Fibroblast of skin of abdomen (primary cell): ENCODE results near the gene B4GALNT1.
A peak's percentile ranks its signal among the peaks of the same experiment; 100 is the strongest.
"Not testable (repeated sequence)": the region's sequence is repeated elsewhere in the genome, so short reads cannot be mapped to it uniquely, and the experiment has no call there.

Experiments used
- DNase-seq: peaks from one replicate; pipeline ENCODE4 v3.0.0-alpha.2; 2013

B4GALNT1 gene

DNA sequence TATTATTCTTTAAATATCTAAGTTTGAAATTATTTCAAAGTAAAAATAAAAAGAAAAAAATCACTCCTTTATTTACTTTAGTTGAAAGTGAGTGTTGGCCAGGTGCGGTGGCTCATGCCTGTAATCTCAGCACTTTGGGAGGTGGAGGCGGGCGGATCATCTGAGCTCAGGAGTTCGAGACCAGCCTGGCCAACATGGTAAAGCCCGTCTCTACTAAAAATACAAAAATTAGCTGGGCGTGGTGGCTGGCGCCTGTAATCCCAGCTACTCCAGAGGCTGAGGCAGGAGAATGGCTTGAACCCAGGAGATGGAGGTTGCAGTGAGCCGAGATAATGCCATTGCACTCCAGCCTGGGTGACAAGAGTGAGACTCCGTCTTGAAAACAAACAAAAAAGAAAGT lies 3.7 kb upstream of the B4GALNT1 start:
- DNase-seq: not testable (repeated sequence)

DNA sequence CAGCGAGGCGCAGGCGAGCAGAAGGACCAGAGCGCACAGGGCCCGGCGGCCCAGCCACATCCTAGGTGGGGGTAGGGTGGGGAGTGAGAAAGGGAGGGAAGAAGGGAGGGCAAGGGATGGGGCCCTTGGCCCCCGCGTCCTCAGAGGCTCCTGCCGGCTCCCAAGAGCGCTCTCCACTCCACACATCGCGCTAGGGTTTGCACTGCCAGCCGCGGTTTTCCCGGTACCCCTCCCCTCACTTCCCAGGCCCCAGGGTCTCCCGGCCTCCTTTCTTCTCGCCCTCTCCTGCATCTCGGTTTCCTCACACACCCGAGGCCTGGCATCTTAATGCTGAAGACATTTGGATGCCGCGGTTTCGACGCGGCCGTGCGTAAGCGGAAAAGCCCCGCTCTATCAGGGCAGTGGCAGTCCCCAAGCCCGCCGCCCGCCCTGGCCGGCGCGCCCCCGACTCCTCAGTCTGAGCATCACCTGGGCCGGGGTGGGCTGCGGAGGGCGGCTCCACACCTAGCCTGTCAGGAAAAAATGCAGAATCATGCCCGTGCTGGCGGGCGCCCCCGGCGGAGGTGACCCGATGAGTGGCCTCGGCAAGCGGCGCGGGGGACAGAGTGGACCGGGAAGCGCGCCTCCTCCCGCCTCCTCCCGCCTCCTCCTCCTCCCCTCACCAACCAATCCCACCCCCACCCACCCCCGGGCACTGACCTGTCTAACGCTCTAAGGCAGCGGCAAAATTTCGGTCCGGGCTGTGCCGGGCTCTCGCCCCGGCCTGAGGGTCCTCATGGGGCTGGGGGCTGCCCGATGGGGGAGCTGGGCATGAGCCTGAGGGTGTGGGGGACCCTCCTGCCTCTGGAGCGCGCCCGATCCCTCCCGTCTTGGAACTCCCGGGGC lies 686 bp downstream of the B4GALNT1 start:
- no peak for DNase-seq

DNA sequence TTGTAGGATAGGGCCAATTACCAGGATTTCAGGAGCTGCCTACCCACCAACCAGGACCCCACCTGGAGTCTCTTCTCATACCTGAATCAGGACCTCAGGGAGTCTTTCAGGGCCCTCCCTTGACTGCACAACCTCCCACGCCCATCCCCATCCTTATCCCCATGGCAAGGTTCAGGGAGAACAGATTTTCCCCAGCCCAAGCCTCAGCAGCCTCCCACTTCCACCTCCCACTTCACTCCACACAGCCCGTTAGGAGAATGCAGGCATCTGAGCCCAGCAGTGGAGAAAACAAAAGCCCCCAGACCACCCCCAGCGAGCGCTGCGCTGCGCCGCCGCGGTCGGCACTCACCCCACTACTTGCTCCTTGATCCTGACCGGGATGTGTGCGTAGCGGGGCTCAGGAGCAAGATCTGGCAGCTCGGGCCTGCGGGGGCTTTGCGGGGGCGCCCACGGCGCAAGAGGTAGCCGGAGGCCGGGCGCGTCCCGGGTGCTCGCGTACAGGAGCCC lies 1.4 kb downstream of the B4GALNT1 start:
- DNase-seq: no peak

DNA sequence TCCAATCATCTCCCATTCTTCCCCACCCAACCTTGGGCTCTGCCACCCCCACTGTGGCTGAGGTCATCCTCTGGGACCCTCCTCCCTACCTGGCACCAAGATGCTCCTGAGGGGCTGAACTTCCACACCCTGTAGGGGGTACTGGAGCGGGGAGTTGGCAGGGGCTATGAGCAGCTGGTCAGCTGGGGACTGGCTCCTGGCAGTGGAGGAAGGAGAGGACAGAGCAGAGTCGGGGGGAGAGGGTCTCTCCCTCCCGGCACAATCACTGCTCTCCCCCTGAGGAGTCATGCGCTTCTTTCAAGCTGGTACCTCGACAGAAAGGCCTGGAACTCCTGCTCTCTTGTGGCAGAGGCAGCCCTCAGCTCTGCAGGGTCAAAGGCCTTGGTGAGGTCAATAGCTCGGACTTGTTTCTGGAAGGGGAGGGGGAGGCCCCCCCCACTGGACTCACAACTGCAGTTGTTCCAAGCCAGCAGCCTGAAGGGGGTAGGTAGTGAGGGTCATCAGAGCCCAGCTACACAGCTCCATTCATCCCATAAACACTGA lies 2.0 kb downstream of the B4GALNT1 start:
- DNase-seq: no peak

DNA sequence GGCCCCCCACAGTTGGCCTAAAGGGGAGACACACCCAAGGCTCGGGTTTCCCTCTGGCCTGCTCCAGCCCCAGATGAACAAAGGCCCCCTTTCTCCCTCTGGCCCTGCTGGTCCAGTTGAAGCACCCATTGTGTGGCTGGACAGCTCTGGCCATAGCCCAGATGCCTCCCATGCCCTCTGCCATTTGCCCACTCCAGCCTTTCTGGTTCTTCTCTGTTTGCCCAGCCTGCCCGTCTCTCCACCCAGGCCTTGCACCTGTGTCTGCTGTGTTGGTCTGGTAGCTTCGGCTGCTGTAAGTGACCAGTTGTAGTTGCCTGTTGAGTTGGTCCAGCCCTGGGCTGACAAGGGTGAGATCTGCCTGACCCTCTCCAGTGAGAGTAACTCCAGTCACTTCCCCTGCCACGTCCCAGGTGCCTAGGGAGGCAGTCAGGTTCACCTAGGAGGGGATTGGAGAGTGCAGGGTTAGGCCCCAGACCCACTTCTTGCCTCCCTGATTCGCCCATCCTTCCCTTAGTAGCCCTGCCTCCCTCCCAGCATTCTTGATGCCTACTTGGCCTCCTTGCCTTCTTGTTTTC lies 3.0 kb downstream of the B4GALNT1 start:
- DNase-seq: no peak

DNA sequence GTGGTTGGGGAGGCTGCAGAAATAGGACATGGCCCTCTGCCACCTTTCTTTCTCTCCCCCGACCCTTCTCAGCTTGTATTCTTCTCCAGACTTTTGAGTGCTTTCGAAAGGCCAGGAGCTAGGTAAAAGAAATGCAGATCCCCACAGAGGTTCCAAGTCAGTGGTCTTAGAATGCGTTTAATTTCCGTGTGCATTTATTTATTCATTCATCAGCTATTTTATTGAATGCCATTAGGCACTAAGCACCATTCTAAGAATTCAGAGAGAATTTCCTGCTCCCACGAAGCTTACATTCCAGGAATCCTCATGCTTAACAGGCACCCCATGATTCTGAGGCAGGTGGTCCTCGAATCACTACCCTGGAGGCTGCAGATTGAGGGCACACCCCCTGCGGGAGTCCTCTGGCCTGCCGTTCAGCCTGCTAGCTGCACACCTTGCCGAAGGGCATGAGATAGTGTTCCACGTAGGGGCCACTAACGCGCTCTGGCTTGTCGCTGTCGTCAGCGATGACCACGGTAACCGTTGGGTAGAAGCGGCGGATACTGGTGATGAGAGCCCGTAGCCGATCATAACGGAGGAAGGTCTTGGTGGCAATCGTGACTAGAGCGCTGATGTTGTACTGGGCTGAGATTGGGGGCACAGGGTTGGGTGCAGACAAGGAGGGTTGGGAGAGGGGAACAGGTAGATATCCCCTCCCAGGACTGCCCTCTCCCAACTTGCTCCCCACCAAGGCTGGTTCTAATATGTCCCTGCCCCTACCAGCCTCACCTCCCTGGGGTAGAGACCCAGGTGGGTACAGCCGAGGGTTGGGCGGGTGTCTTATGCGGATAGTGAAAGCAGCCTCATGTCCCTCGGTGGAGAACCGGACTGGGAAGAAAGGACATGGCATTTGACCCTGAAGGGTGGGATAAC lies 4.5 kb downstream of the B4GALNT1 start:
- DNase-seq: no peak

DNA sequence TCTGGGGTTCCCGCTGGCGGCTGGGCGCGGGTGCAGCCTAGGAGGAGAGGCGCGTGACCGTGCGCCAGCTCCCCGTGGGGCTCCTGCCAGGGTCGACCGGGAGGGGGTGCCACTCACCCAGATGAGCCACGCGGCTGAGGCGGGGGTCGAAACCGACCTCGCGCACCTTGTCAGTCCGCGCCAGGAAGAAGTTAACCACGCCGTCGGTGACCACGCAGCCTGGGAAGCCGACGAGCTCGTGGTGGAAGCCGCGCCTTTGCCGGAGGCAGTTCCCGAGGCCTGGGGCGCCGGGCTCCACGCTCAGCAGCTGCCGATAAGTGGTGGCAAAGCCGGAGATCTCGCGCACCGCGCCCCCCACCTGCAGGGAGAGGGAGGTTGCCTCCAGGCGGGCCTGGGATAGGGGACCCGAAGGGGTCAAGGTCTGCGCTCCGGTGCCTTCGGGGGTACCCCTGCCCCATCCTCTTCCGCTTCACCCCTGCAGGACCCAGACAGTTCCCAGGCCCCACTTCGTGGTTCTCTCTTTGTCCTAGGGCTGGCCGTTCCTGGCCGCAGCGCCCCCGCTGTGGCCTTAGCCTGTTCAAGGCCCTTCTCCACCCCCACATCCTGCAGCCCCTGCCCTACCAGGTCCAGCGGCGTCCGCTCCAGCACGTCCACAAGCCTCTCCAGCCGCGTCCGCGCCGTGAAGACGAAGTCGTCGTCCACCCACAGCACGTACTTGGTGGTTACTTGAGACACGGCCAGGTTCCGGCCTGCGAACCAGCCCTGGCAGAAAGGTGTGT lies 5.3 kb downstream of the B4GALNT1 start:
- no peak for DNase-seq

DNA sequence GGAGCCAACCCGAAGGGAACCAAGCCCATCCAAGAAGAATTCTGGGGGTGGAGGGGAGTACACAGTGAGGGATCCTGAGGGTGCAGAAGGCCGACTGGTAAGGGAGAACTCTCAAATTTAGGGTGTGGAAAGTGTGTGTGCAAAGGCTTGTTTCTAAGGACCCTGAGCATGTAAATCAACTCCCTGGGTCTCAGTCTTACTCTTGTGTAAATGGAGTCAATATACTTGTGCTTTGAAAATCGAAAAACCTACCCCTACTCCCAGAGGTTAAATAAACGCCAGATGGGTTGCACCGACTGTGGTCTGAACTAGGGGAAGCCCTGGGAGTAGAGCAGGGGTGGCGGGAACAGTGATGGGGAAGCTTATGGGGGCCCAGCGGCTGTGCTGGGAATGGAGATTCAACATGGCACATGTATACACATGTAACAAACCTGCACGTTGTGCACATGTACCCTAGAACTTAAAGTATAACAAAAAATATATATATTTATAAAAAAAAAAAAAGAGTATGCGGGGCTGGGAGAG lies 6.0 kb downstream of the B4GALNT1 start:
- DNase-seq: no peak

DNA sequence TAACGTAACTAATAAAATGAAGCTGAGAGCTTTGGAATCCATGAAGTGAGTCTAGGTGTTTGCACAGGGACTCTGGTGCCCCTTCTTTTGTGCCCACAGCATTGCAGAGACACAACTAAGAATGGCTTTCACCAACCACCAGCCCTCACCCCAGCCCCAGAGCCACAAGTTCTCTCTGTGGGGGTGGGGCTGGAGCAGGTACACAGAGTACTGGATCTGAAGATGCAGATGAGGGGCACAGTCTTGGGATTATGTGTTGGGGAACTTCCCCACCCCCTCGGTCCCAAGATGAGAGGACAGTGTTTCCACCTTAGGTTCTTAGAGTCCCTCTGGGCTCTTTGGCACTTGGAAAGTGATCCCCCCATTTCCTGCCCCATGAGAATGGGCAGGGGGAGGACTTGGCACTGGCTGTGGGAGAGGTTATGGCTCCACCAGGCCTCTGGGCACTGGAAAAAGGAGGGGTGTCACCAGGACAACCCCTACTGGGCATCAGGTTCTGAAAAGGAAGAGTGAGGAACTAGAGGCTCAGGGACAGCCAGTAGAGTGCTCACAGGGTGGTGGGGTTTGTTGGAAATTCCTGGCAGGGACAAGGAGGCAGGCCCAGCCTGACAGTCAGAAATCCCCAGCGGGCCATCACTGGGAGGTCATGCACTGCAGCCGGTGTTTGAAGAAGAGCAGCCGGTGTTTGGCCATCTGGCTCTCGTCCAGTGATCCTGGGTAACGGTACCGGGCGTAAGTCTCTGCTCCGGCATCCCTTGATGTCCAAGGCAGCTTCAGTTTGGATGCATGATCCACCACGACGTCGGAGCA lies 6.7 kb downstream of the B4GALNT1 start:
- no peak for DNase-seq

DNA sequence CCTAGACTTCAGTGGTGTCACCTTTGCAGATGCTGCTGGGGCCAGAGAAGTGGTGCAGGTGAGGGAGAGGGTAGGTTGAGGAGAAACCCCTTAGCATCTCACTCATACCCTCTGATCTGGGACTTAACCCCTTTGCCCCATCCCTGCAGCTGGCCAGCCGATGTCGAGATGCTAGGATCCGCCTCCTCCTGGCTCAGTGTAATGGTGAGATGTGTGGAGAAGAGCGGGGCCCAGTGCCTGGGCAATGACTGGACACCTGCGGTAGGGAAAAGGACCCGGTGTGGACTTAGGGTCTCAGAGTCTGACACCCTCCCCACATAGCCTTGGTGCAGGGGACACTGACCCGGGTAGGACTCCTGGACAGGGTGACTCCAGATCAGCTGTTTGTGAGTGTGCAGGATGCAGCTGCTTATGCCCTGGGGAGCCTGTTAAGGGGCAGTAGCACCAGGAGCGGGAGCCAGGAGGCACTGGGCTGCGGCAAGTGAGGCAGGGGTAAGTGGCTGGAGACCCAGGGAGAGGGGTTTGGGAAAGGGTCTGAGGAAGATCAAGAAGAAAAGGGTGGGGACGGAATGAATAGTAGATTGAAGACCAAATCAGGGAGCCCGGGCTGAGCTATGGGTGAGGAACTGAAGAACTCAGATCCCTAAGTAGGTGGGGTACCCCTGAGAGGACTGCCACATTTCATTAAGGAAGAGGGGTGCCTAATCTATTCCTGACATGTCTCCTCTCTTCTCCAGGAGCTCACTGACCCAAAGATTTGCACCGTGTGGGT lies 7.6 kb downstream of the B4GALNT1 start:
- DNase-seq: no peak

DNA sequence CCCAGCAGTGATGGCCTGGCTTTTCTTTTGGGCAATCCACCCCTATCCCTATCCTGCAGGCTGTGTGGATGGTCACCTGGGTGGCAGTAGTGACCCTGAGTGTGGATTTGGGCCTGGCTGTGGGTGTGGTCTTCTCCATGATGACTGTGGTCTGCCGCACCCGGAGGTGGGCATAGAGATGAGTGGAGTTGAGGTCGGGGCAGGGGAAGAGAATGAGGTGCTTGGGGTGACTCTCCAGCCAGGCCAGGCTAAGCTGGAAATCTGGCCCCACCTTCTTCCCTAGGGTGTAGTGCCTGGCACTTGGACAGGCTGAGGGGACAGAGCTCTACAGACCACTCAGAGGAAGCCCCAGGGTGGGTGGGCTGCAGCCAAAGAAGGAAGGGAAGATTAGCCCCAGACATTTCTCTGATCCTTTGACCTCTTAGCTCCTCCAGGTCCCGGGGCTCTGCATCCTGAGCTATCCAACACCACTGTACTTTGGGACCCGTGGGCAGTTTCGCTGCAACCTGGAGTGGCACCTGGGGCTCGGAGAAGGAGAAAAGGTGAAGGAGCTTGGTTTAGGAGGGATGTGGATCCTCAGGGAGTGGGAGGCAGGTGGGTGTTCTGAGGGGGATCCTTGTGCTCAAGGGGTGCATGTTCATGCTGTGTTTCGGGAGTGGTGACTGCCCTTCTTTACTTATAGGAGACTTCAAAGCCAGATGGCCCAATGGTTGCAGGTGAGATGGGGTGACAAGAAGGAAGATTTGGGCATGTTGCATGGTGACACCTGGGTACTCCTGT lies 8.4 kb downstream of the B4GALNT1 start:
- no peak for DNase-seq

DNA sequence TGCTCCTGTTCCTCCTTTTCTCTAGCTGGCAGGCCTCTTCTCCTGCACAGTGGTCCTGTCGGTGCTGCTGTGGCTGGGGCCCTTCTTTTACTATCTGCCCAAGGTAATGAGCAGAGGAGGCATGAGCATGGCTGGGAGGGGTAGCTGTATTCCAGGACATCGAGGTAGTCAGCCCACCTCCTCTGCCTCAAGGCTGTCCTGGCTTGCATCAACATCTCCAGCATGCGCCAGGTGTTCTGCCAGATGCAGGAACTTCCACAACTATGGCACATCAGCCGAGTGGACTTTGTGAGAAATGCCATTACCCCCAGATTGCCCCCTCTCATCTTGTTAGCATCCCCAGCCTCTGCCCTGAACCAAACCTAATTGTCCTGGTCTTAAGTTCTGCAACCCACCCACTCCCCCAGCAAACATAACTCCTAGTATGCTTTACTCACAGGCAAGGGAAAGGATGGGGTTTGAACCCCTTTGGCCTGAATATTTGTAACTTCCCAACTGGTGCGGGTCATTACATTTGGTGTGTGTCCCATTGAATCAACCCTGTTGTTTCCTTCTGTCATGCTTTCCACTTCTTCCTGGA lies 9.1 kb downstream of the B4GALNT1 start:
- no peak for DNase-seq

DNA sequence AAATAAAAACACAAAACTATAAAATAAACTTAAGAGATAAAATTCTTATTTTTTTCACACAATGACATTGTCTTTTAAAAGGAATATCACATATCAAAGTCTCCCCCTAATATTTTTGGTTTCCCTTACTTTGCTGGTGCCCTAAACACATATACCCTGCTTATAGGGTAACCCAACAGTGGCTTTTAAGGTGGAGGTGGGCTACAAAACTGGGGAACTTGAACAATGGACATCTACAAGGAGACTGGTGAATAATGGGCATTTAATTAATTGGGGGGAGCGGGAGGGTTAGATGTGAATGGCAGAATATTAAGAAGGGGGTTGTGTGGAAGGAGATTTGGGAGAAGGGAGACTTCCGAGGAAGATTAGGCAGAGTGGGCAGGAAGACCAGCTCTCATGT lies 9.6 kb downstream of the B4GALNT1 start:
- no peak for DNase-seq

DNA sequence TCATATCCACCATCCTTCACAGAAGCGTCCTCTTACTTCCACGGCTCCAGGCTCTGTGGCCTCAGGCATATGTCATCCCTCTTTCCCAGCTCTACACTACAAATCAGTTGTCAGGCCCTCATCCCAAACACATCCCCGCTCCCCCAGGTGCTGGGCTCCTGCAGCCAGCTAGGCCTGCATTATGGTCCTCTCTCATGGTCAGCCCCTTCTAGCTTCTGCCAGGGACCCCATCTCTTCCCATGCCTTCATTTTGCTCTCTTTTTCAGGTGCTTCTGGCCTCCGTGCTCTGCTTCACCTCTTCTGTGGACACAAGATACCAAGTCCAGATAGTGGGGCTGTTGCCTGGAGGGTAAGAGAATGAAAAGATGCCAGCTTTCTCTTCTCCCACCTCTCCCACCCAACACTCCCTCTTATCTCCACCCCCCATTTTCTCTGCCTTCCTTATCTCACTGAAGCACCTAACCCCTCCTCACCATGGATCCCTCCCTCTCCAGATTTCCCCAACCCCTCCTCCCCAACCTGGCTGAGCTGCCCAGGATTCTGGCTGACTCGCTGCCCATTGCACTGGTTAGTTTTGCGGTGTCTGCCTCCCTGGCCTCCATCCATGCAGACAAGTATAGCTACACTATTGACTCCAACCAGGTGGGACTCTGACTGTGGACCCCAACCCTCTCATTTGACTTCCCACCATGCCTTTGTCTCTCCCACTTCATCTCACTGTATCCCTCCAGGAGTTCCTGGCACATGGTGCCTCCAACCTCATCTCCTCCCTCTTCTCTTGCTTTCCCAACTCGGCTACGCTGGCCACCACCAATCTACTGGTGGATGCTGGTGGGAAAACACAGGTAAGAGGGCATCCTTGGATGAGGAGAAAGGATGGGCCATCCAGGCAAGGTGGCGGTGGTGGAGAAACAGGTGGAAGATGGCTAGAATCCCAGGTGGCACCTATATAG lies 10.4 kb downstream of the B4GALNT1 start:
- no peak for DNase-seq

DNA sequence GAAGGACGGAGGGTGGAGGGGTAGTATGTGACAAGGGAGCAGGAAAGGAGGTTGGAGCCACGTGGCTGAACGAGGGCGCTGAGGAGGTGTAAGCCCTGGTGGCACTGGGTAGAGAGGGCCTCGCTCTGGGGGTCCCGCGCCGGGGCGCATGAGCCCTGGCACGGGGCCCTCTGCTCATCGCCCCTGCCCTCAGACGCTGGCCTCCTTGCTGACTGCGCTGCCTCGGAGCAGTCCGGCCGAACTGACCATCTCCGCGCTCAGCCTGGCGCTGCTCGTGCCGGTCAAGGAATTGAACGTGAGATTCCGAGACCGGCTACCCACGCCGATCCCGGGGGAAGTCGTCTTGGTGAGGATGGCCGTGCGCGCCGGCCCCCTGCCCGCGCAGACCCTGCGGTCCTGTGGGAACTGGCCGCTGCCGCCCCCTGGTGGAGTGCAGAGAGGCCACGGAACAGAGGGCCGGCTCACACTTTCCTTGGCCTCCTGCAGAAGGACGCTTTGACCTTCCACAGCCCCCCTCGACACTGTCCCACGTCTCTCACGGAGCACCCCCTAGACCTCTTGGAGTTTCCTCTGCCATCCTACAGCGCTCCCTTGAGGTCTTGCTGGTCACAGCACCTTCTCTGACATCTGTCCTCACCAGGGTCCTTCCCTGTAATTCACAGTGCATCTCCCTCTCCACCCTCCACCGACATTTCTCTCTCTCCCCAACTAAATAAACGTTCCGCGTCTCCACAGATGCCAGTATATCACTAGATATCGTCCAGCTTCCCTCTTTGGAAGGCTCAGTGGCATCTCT lies 11.3 kb downstream of the B4GALNT1 start:
- DNase-seq: peak; percentile 21

DNA sequence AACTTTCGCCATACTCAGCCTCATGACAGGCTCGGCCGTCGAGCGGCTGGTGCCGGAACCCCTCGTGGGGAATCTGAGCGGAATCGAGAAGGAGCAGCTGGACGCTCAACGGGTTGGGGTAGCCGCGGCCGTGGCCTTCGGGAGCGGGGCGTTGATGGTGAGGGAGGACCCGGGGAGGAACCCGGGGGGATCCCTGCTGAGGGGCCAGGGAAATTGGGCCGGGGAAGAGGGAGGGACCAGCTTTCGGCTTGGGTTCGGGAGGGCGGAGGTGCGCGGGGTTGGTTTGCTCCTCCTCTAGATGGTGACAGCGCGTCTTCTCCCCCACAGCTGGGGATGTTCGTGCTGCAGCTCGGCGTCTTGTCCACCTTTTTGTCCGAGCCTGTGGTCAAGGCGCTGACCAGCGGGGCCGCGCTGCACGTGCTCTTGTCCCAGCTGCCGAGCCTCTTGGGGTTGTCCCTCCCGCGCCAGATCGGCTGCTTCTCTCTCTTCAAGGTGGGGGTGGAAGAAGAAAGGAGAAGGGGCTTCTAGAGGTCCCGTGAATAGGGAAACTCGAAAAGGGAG lies 12.0 kb downstream of the B4GALNT1 start:
- DNase-seq: no peak
